Mesenchymal stem cell (in vitro differentiated cells and primary cell): ENCODE data around the gene ADORA2A.
A peak's percentile ranks its signal among the peaks of the same experiment; 100 is the strongest.

ENCODE experiments used
- DNase-seq: peaks from one replicate; pipeline ENCODE4 v3.0.0-alpha.2; 2013
- H2AFZ ChIP-seq: one replicate; pipeline ENCODE4 v1.6.1; 2013; ENCODE audit warnings: low read depth, mild to moderate bottlenecking, control low read depth, inconsistent platforms, low read length, moderate library complexity
- H2AK5ac ChIP-seq: 2 replicates; pipeline ENCODE4 v1.6.1; 2013; ENCODE audit warnings: low read length, moderate library complexity, mild to moderate bottlenecking, inconsistent platforms; ENCODE audit not compliant: severe bottlenecking
- H2BK120ac ChIP-seq: one replicate; pipeline ENCODE4 v1.6.1; 2013; ENCODE audit warnings: low read depth, mild to moderate bottlenecking, inconsistent platforms, low read length, moderate library complexity
- H2BK12ac ChIP-seq, 2 experiments: one replicate each; pipeline ENCODE4 v1.6.1; 2013; ENCODE audit warnings: inconsistent platforms in 2 of 2, low read length in 2 of 2, mild to moderate bottlenecking in 2 of 2, moderate library complexity in 2 of 2, control low read depth in 1 of 2
- H2BK15ac ChIP-seq: one replicate; pipeline ENCODE4 v1.6.1; 2013; ENCODE audit warnings: mild to moderate bottlenecking, low read depth, inconsistent platforms; ENCODE audit not compliant: poor library complexity, severe bottlenecking
- H2BK5ac ChIP-seq: 2 replicates; pipeline ENCODE4 v1.6.1; 2013; ENCODE audit warnings: low read depth, mild to moderate bottlenecking, low read length, control low read depth, inconsistent platforms; ENCODE audit not compliant: poor library complexity, severe bottlenecking
- H3K14ac ChIP-seq, 2 experiments: one replicate each; pipeline ENCODE4 v1.6.1; 2013; ENCODE audit warnings: inconsistent platforms in 2 of 2, low read length in 2 of 2, control low read depth in 1 of 2, mild to moderate bottlenecking in 1 of 2, moderate library complexity in 1 of 2
- H3K18ac ChIP-seq, 2 experiments: one replicate each; pipeline ENCODE4 v1.6.1; 2013; ENCODE audit warnings: inconsistent platforms in 2 of 2, low read length in 2 of 2, control low read depth in 1 of 2, low read depth in 1 of 2, mild to moderate bottlenecking in 1 of 2
- H3K23ac ChIP-seq, 2 experiments: one replicate each; pipeline ENCODE4 v1.6.1; 2013; ENCODE audit warnings: inconsistent platforms in 2 of 2, low read length in 2 of 2, mild to moderate bottlenecking in 2 of 2, moderate library complexity in 2 of 2, control low read depth in 1 of 2
- H3K27ac ChIP-seq: 2 replicates; pipeline ENCODE4 v1.5.1; 2013; ENCODE audit warnings: mild to moderate bottlenecking, moderate library complexity, low read length, control low read depth, inconsistent platforms; ENCODE audit not compliant: poor library complexity, severe bottlenecking
- H3K27me3 ChIP-seq, 2 experiments: 2 replicates each; pipeline versions ENCODE4 v1.6.1 to v1.7.0; 2013; ENCODE audit warnings: low read length in 2 of 2, mild to moderate bottlenecking in 2 of 2, moderate library complexity in 2 of 2, control low read depth in 1 of 2, inconsistent platforms in 1 of 2; ENCODE audit not compliant: control insufficient read depth in 1 of 2, insufficient read depth in 1 of 2
- H3K36me3 ChIP-seq, 2 experiments: 2 replicates each; pipeline versions ENCODE4 v1.6.1 to v1.7.0; 2013; ENCODE audit warnings: low read length in 2 of 2, control low read depth in 1 of 2, inconsistent platforms in 1 of 2, low read depth in 1 of 2, mild to moderate bottlenecking in 1 of 2; ENCODE audit not compliant: insufficient read depth in 2 of 2, control insufficient read depth in 1 of 2
- H3K4ac ChIP-seq, 2 experiments: one replicate each; pipeline ENCODE4 v1.6.1; 2013; ENCODE audit warnings: inconsistent platforms in 2 of 2, low read length in 2 of 2, mild to moderate bottlenecking in 2 of 2, moderate library complexity in 2 of 2, control low read depth in 1 of 2, low read depth in 1 of 2
- H3K4me1 ChIP-seq: 2 replicates; pipeline ENCODE4 v1.6.1; 2013; ENCODE audit warnings: low read depth, low read length, control low read depth; ENCODE audit not compliant: control insufficient read depth, insufficient read depth
- H3K4me2 ChIP-seq: 2 replicates; pipeline ENCODE4 v1.6.1; 2013; ENCODE audit warnings: low read length, mild to moderate bottlenecking, inconsistent platforms; ENCODE audit not compliant: poor library complexity, severe bottlenecking
- H3K4me3 ChIP-seq, 2 experiments: 2 replicates each; pipeline versions ENCODE4 v1.5.1 to v1.7.0; 2013; ENCODE audit warnings: low read length in 2 of 2, mild to moderate bottlenecking in 2 of 2, control low read depth in 1 of 2, low read depth in 1 of 2; ENCODE audit not compliant: insufficient read depth in 1 of 2
- H3K79me1 ChIP-seq: replicated peaks from 2 replicates; pipeline ENCODE4 v1.6.1; 2013; ENCODE audit warnings: mild to moderate bottlenecking, control low read depth, low read length, inconsistent platforms; ENCODE audit not compliant: poor library complexity, severe bottlenecking
- H3K9ac ChIP-seq: 2 replicates; pipeline ENCODE4 v1.7.0; 2013; ENCODE audit warnings: mild to moderate bottlenecking, low read length, moderate library complexity
- H3K9me3 ChIP-seq: 2 replicates; pipeline ENCODE4 v1.7.0; 2013; ENCODE audit warnings: mild to moderate bottlenecking, low read length; ENCODE audit not compliant: control insufficient read depth
- H4K8ac ChIP-seq: one replicate; pipeline ENCODE4 v1.6.1; 2013; ENCODE audit warnings: inconsistent platforms, mild to moderate bottlenecking, low read length, moderate library complexity
- H4K91ac ChIP-seq: one replicate; pipeline ENCODE4 v1.6.1; 2013; ENCODE audit warnings: mild to moderate bottlenecking, low read length, inconsistent platforms
- WGBS: methylation state at CpG from one replicate; pipeline ENCODE4 v1.1.7; 2013; ENCODE audit warnings: mixed read lengths; 5-methylcytosine and 5-hydroxymethylcytosine counted together

ADORA2A gene

GRCh38 chr22:24432059-24432853 is 4.9 kb downstream of the ADORA2A start:
- Histone ChIP-seq H4K91ac (no peak overlapping the region), H2BK5ac (no peak overlapping the region)
- 94% methylated on average over 12 of the region's 17 CpGs for WGBS

GRCh38 chr22:24433001-24433827 is 5.8 kb downstream of the ADORA2A start:
- Histone ChIP-seq H4K8ac (no peak overlapping the region), H3K27me3 (no peaks in the 10 kb centered on the region), H2BK12ac (no peak overlapping the region), H2BK120ac (no peak overlapping the region), H4K91ac (peak overlapping the region; percentile 37), H2AFZ (no peak overlapping the region), H3K9ac (no peak overlapping the region), H3K9me3 (no peaks in the 10 kb centered on the region), H2BK5ac (no peak overlapping the region), H3K18ac (no peak overlapping the region), H3K4me3 (no peak overlapping the region), H2BK15ac (no peak overlapping the region), H3K4ac (no peak overlapping the region), H3K4me1 (peaks cover 37% of the 10 kb centered on the region), H3K36me3 (peaks cover 0 to 3% of the 10 kb centered on the region in 2 experiments), H3K79me1 (no peaks in the 10 kb centered on the region), H2AK5ac (no peak overlapping the region), H3K27ac (no peak overlapping the region), H3K23ac (no peak overlapping the region), H3K4me2 (no peak overlapping the region), H3K14ac (no peak overlapping the region)
- WGBS = 96% methylated on average over 34 of the region's 34 CpGs
- DNase-seq = no peak

More at GRCh38 chr22:24432059-24432853, 4.9 kb downstream of the ADORA2A start:
- no peak overlapping the region for H3K4me2 ChIP-seq
- H3K23ac ChIP-seq = no peak overlapping the region
- H3K36me3 ChIP-seq = peaks cover 0 to 3% of the 10 kb centered on the region in 2 experiments
- H3K27me3 ChIP-seq = no peaks in the 10 kb centered on the region
- H3K4me1 ChIP-seq = peaks cover 44% of the 10 kb centered on the region
- no peak overlapping the region for H2AFZ ChIP-seq
- no peaks in the 10 kb centered on the region for H3K9me3 ChIP-seq
- H3K4ac ChIP-seq = no peak overlapping the region
- no peak for DNase-seq
- no peak overlapping the region for H2AK5ac ChIP-seq
- H3K4me3 ChIP-seq = no peak overlapping the region
- no peak overlapping the region for H4K8ac ChIP-seq
- no peak overlapping the region for H3K18ac ChIP-seq
- H2BK12ac ChIP-seq = no peak overlapping the region
- no peak overlapping the region for H3K27ac ChIP-seq
- H3K9ac ChIP-seq = no peak overlapping the region
- no peak overlapping the region for H2BK15ac ChIP-seq
- no peak overlapping the region for H2BK120ac ChIP-seq
- H3K79me1 ChIP-seq = no peaks in the 10 kb centered on the region
- H3K14ac ChIP-seq = no peak overlapping the region

GRCh38 chr22:24433828-24434470 is 6.5 kb downstream of the ADORA2A start:
- Histone ChIP-seq H3K9ac (peak overlapping the region; percentile 56), H2BK12ac (no peak overlapping the region), H3K27me3 (no peaks in the 10 kb centered on the region), H3K18ac (no peak overlapping the region), H3K4ac (no peak overlapping the region), H4K91ac (peak overlapping the region; percentile 27), H2AFZ (no peak overlapping the region), H4K8ac (no peak overlapping the region), H3K4me3 (no peak overlapping the region), H3K9me3 (no peaks in the 10 kb centered on the region), H3K4me1 (peaks cover 33% of the 10 kb centered on the region), H3K79me1 (no peaks in the 10 kb centered on the region), H3K27ac (no peak overlapping the region), H3K23ac (no peak overlapping the region), H2BK120ac (no peak overlapping the region), H3K36me3 (peaks cover 0 to 3% of the 10 kb centered on the region in 2 experiments), H2BK5ac (no peak overlapping the region), H3K4me2 (no peak overlapping the region), H2AK5ac (no peak overlapping the region), H3K14ac (no peak overlapping the region), H2BK15ac (no peak overlapping the region)
- DNase-seq = peak; percentile 73
- 86% methylated on average over 12 of the region's 12 CpGs for WGBS
